PFSK-1 (cell line): ENCODE data around the gene TNNI3K.

Experiments
- FOXP2 ChIP-seq: optimal IDR thresholded peaks from 2 replicates; pipeline ENCODE3; 2011; ENCODE audit warnings: borderline replicate concordance, control low read depth, inconsistent platforms; ENCODE audit not compliant: insufficient read depth; ENCODE audit errors: extremely low read length, extremely low read depth
- POLR2AphosphoS5 ChIP-seq: IDR thresholded peaks from 2 replicates; pipeline ENCODE4 v1.6.1; 2012; ENCODE audit warnings: low read depth, mild to moderate bottlenecking, control low read depth, low read length, moderate library complexity
- REST ChIP-seq, 2 experiments: IDR thresholded peaks; 2 replicates each; pipeline versions ENCODE4 v1.6.1 to v1.8.0; 2011 to 2012; ENCODE audit warnings: low read depth in 2 of 2, low read length in 2 of 2, control low read depth in 1 of 2, inconsistent platforms in 1 of 2, mild to moderate bottlenecking in 1 of 2, moderate library complexity in 1 of 2; ENCODE audit not compliant: insufficient read depth in 1 of 2
- SIN3A ChIP-seq: IDR thresholded peaks from 2 replicates; pipeline ENCODE4 v1.6.1; 2012; ENCODE audit warnings: mild to moderate bottlenecking, low read length, moderate library complexity, borderline replicate concordance; ENCODE audit not compliant: insufficient read depth
- TAF1 ChIP-seq: IDR thresholded peaks from 2 replicates; pipeline ENCODE4 v1.6.1; 2012; ENCODE audit warnings: low read length, control low read depth, borderline replicate concordance; ENCODE audit not compliant: insufficient read depth

- no peak for TF ChIP-seq POLR2AphosphoS5
- no peak for TF ChIP-seq REST (IDR thresholded peaks at IDR 0.05; ENCODE audit: insufficient read depth in 1 of 2, low read depth in 2 of 2, low read length in 2 of 2)
- no peak for TF ChIP-seq SIN3A
- TF ChIP-seq FOXP2, result no peak
- TF ChIP-seq TAF1, result no peak
Measured at GRCh38 chr1:74328851-74329250, 93.7 kb downstream of the TNNI3K start.
